Measurements from ENCODE around the gene LATS2. TPM values are rescaled to one million over a fixed set of nuclear protein-coding genes. Genes with fewer than 3 reads are reported as not detected.

LATS2 gene
- total RNA-seq, 4 donors from 2014 or later = 13.2 to 27.6 (median 21.1) TPM

- intact Hi-C loops (cut with DNase I; ENCODE audit: low total_unique reads) = no loop called here
- 90 to 92% methylated on average over 7 of the region's 7 CpGs for WGBS, 2 donors
- no peak for DNase-seq (ENCODE audit: low spot score in 2 of 2)
- TF ChIP-seq CTCF (IDR thresholded peaks at IDR 0.05) = no peak
- no peak for TF ChIP-seq POLR2A (IDR thresholded peaks at IDR 0.05)
- H3K4me3 ChIP-seq (ENCODE audit: low read depth, poor library complexity, severe bottlenecking) = no peak overlapping the region
Measured at GRCh38 chr13:21081926-21082325, 20.5 kb upstream of the LATS2 start.

DNA sequence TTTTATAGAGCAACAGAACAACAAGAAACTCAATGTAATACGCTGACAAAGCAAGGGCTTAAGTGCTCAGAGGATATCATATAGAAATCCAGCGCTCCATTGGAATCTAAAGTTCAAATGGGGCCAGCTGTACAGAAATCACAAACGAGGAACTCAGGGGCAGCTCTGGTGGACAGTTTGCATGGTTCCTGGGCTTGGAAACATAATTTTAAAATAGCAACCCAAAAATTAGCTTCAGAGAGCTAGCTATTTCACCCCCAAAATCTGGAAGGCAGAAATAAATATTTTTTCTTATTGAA is 19.2 kb upstream of the LATS2 start:
- 70 to 72% methylated on average over 3 of the region's 3 CpGs for WGBS, 2 donors
- DNase-seq (ENCODE audit: low spot score in 2 of 2) = no peak
- intact Hi-C loops (cut with DNase I; ENCODE audit: low total_unique reads) = no loop called here
- H3K4me3 ChIP-seq (ENCODE audit: low read depth, poor library complexity, severe bottlenecking) = no peak overlapping the region
- no peak for TF ChIP-seq POLR2A (IDR thresholded peaks at IDR 0.05)

DNA sequence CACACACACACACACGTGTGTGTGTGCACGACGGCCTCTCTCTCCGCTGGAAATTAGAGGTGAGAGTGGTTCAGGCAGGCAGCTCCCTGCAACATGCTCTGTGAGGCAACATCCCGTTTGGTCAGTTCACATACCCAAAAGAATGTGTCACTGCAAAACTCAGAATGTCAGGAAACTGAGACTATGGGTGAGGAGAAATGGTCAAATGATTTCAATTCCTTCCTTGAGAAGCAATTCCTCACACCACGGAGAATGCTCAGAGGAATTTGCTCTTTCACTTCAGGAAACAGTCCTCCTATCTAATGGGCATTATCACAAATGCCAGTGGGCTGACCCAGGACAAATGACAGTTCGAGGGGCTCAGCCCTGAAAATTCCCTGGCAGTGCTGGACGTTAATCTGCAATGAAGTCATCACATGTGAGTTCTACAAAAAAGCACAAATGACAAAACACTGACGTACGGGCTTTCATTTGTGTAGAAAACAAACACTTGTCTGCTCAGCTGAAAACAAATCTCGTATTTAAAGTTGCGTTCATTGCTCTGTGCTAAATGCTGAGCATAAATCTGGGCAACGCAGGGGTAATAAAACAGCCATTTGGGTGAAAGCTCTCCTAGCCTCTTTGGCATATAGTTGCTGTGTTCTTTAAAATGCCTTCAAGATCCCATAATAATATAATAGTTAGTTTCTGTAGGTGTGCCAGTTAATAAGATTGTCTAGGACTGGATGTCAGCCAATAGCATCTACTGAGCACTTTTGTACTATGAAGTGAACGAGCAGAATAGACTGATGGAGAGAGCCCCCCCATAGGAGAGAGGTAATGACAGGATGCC is 18.6 kb upstream of the LATS2 start:
- 49 to 59% methylated on average over 14 of the region's 14 CpGs for WGBS, 2 donors
- H3K4me3 ChIP-seq (ENCODE audit: low read depth, poor library complexity, severe bottlenecking) = no peak overlapping the region
- TF ChIP-seq POLR2A (IDR thresholded peaks at IDR 0.05) = no peak
- TF ChIP-seq CTCF (IDR thresholded peaks at IDR 0.05) = no peak
- intact Hi-C loops (cut with DNase I; ENCODE audit: low total_unique reads) = no loop called here
- DNase-seq (ENCODE audit: low spot score in 2 of 2) = no peak

DNA sequence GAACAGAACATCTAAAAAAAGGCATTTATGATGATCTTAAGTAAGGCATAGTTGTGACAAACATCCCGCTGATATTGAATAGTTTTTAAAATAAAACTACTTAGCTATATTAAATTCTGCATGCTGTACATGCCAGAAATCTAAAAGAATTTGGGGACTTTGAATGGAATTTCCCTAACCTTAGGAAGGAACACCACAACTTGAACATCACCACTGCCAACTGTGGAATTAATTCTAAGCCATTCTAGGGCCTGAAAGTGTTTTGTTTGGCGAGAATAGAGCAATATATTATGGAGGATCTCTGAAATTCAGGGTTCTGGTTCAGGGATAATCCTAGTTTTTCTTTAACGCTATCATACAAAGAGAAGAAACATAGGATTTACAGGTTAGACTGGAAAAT is 17.8 kb upstream of the LATS2 start:
- no peak overlapping the region for H3K4me3 ChIP-seq (ENCODE audit: low read depth, poor library complexity, severe bottlenecking)
- no peak for DNase-seq (ENCODE audit: low spot score in 2 of 2)
- intact Hi-C loops (cut with DNase I; ENCODE audit: low total_unique reads) = no loop called here
- TF ChIP-seq POLR2A (IDR thresholded peaks at IDR 0.05) (no peak), CTCF (IDR thresholded peaks at IDR 0.05) (no peak)
- WGBS, 2 donors = 83 to 86% methylated on average over 3 of the region's 3 CpGs

DNA sequence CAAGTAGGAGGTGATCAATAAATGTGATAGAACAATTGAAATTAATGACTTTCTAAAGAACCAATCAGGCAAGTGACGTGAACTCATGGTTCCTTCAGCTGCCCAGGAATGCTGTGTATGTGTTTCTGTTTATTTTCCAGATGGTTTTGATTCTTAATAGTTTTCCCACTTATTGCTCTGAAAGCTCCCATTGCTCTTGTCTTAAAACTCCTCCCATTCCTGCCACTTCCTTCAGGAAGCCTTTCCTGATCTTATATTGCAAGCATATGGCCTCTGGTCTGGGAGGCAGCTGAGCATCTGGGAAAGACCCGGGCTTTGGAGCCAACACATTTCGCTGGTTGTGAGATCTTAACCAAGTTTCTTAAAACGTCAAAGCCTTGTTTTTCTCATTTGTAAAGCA is 17.1 kb upstream of the LATS2 start:
- intact Hi-C loops (cut with DNase I; ENCODE audit: low total_unique reads) = no loop called here
- WGBS, 2 donors = 58 to 65% methylated on average over 4 of the region's 4 CpGs
- no peak for DNase-seq (ENCODE audit: low spot score in 2 of 2)
- TF ChIP-seq POLR2A (IDR thresholded peaks at IDR 0.05) = no peak
- TF ChIP-seq CTCF (IDR thresholded peaks at IDR 0.05) = no peak
- no peak overlapping the region for H3K4me3 ChIP-seq (ENCODE audit: low read depth, poor library complexity, severe bottlenecking)

DNA sequence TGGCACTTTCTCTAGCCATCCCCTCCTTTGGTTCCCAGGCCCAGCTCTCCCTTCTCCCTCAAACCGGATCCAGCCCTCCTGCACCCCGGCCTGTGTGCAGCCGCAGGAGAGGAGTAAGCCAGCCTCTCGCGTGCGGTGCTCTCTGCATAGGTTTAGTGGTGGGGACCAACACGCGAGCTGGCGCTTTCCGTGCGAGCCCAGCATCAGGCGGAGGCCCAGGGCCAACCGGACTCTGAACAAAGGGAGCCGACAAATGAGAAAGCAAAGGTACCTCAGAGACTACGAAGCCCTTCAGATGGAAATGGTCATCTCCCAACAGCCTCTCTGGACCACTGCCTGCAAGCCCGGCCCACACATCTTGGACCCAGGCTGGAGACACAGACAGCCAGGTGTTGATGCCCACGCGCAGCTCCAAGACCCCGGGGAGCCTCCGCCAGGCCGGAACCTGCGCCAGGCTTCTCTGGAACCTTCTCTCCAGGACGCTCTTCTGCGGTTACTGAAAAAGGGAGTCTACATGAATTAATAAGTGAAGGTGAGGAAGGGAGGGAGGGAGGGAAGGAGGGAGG is 16.5 kb upstream of the LATS2 start:
- no peak overlapping the region for H3K4me3 ChIP-seq (ENCODE audit: low read depth, poor library complexity, severe bottlenecking)
- 93 to 95% methylated on average over 24 of the region's 24 CpGs for WGBS, 2 donors
- DNase-seq (ENCODE audit: low spot score in 2 of 2) = no peak
- intact Hi-C loops (cut with DNase I; ENCODE audit: low total_unique reads) = no loop called here
- no peak for TF ChIP-seq POLR2A (IDR thresholded peaks at IDR 0.05)
- no peak for TF ChIP-seq CTCF (IDR thresholded peaks at IDR 0.05)
